ENCODE measurements around the gene DDN.

The DDN gene

GRCh38 chr12:48999371-49000131 is at the start of gene DDN:
Gene DDN (minus strand): TSS chr12:48999375. CDS start chr12:48999287, 88 bp downstream.
- DNase-seq (ENCODE audit: low spot score): no peak

GRCh38 chr12:49048953-49049352 is 49.8 kb upstream of the DDN start:
- no peak for DNase-seq (ENCODE audit: low spot score)

- no peak for DNase-seq (ENCODE audit: low spot score)
Measured at GRCh38 chr12:49046129-49046895, 47.1 kb upstream of the DDN start.

DNA sequence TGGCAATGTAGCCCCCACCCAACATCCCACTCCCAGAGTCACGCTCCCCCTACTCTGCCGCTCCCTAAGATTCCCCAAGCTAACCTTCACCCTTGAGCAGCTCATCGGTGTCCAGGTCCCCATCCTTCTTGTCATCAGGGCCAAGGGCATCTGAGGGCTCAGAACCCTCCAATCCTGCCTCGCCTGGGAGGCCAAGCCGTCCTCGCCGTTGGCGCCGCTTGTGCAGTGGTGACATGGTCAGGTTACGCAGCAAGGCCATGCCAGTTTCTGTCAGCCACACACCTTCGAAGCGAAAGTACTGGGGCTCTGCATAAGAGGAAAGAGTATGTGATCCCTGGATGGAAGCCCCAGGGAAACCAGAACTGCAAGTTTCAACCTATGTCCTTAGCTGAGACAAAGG is 45.5 kb upstream of the DDN start:
- no peak for DNase-seq (ENCODE audit: low spot score)

DNA sequence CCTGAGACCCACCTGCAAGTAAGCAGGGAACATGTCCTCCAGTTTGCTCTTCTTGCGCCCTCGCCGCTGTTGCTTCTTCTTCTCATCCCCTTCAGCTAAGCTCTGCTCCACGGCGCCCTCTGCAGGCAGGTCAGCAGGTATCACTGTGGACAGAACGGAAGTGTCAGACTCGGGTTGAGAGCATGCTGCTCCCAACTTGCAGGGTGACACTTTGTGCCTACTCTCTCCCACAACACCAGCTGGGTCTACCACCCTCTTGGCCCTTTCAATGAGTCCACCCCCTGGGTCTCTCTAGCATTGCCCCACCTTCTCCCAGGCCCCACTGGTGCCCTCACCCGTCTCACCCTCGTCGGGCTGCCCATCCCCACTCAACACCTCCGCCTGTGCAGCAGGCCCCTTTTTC is 44.7 kb upstream of the DDN start:
- DNase-seq (ENCODE audit: low spot score): peak; percentile 39

- DNase-seq (ENCODE audit: low spot score): no peak
Measured at GRCh38 chr12:49043241-49043640, 44.1 kb upstream of the DDN start.

- DNase-seq (ENCODE audit: low spot score): peak; percentile 13
Measured at GRCh38 chr12:49041881-49042484, 42.8 kb upstream of the DDN start.

DNA sequence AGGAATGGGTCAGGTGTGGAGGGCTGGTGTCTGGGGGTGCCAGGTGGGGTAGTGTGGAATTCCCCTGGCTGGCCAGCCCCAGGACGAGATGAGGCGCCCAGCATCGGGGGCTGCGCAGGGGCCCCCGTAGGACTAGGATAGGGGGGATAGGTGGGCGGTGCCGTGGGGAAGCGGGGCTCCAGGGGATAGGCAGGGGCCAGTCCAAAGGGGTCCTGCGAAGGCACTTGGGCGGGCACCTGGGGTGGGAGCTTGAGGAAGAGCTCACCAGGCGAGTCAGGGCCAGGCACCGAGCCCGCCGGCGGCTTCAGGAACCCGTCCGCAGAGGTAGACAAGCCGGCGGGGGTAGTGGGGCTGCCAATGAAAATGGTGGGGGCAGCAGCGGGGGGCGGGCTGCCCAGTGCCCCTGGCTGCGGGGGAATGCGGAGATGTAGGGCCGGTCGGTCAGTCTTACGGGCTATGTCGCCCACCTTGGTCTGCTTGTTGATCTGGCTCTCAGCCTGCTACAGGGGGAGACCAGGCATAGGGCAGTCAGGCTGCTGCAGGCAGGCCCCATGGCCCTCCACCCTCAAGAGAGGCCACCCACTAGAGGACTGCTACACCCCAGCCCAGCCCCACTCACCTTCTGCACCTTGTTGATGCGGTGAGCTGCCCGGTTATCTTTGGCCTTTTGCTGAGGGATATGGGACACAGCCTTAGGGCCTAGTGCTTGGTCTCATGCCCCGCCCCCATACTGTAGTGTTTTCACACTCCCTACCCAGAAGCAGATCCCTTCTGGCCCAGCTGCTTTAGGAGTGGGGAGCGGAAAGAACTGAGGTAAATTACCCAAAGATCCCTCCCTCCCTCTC is 42.1 kb upstream of the DDN start:
- DNase-seq (ENCODE audit: low spot score): no peak

DNA sequence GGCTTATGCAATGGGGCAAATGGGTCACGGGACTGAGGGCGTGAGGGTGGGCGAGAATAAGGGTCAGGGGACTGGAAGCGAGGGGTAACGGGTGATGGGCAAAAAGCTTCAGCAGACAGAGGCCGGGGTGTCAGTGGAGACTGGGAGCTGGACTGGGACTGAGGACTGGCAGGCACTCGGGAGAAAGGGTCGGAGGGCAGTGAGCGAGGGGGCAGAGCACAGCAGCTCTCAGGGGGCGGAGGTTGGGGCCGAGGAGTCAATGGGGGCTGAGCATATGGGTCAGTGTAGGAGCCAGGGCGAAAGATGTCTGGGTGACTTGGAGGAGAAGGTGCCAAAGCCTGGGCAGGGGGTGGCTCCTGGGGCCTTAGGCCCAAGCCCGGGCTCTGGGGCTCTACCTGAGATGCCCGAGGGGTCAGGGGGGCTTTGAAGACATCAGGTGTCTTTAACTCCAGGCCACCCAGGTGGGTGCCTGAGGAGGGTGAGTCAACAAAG is 41.2 kb upstream of the DDN start:
- no peak for DNase-seq (ENCODE audit: low spot score)

GRCh38 chr12:49039421-49040363 is 40.5 kb upstream of the DDN start:
- DNase-seq (ENCODE audit: low spot score): no peak

GRCh38 chr12:49038291-49038955 is 39.2 kb upstream of the DDN start:
- no peak for DNase-seq (ENCODE audit: low spot score)

DNA sequence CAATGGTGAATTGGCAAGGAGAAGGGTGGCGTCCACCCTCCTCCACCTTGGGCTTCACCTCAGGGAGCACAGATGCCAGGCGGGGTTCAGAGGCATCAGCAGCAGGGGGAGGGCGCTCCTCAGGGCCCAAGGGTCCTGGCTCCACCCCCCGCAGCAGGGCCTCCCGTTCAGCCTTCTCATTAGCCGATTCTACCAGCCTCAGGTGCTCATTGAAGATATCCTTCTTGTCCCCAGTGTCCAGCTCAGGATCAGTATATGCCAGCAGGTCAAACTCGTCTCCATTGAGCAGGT is 38.7 kb upstream of the DDN start:
- no peak for DNase-seq (ENCODE audit: low spot score)

- DNase-seq (ENCODE audit: low spot score): no peak
Measured at GRCh38 chr12:49037111-49037946, 38.2 kb upstream of the DDN start.

DNA sequence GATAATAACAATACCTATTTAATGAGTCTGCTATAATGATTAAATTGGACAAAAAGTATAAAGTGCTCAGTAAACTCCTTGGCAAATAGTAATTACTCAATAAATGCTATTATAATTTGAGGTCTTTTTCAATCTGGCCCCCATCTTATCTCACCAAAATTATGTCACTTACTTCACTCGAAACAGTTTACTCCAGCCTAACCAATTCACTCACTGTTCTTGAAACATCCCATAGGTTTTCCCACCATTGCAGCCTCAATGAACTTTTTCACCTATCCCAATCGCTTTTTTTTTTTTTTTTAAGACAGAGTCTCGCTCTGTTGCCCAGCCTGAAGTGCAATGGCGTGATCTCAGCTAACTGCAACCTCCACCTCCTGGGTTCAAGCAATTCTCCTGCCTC is 36.9 kb upstream of the DDN start:
- DNase-seq (ENCODE audit: low spot score): no peak

DNA sequence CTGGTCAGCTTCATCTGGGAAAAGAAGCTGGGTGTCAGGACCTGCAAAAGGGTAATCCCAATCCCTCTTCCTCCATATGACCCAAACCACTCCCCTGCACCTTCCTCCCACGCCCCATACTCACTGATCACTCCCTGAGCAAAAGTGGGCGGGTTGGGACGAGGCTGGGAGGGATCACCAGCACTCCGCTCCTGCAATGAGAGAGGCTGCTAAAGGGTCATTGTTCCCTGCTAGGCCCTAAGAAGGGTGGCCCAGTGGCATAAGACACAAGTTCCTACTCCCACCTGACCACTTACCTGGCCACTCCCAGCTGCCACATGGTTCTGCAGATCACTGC is 35.1 kb upstream of the DDN start:
- DNase-seq (ENCODE audit: low spot score): no peak

DNA sequence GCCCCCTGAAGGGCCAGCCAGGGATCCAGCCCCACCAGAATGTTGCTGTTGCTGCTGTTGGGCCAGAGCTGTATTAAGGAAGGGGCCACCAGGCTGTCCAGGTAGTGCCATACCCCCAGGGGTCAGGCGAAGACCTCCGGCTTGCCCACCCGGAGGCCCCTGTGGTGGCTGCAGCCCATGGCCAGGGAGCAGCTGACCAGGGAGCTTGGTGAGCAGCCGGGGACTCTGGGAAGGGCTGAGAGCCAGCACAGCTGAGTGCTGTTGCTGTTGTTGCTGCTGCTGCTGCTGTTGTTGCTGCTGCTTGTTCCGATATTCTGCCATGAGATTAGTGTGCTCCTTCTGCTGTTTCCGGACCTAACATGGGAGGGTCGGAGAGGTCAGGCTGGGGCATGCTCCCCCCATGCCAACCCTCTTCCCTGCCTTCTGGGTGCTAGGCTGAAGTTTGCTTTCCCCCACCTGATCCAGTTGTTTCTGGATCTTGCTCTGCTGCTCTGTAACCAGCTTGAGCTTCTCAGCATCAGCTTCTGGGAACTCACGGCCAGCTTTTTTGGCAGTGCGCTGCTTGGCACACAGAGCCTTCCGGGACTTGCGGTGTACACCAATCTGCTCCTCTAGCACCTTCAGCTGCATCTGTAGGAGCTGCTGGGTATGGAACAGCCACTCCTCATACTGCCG is 34.6 kb upstream of the DDN start:
- DNase-seq (ENCODE audit: low spot score): no peak

GRCh38 chr12:49032679-49033447 is 33.7 kb upstream of the DDN start:
- no peak for DNase-seq (ENCODE audit: low spot score)

DNA sequence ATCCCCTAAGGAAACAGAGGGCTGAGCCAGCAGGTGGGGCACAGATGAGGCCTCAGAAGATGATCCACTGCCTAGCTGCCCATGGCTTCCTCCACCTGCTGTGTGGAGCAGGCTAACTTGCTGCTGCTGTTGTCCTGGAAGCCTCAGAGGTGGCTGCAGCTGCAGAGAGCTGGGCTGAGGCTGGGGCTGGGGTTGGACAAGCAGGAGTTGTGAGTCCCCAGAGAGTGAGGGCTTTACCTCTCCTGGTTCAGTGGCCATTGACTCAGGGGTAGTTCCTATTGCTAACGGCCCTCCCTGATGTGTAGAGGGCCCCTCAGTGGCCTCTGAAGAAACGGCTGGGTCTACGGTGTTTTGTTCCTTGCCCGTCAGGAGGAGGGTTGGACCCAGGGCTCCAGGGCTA is 33.1 kb upstream of the DDN start:
- DNase-seq (ENCODE audit: low spot score): no peak
